Liver (tissue), 9 donors: ENCODE measurements around the gene NXT1. TPM values are rescaled to one million over a fixed set of nuclear protein-coding genes. Genes with fewer than 3 reads are reported as not detected.

ENCODE experiments used
- DNase-seq: peaks from one replicate; pipeline ENCODE4 v3.0.0-alpha.2; 2017; ENCODE audit warnings: low spot score
- H3K27ac ChIP-seq, 2 donors: one replicate each; pipeline ENCODE4 v1.7.0; 2013; ENCODE audit warnings: inconsistent platforms in 2 of 2, low read length in 2 of 2, control low read depth in 1 of 2, low read depth in 1 of 2, mild to moderate bottlenecking in 1 of 2
- H3K27me3 ChIP-seq, 4 donors: one replicate each; pipeline versions ENCODE4 v1.6.1 to v1.7.0; 2013; ENCODE audit warnings: low read length in 3 of 4, inconsistent platforms in 1 of 4, mild to moderate bottlenecking in 1 of 4, moderate library complexity in 1 of 4; ENCODE audit not compliant: control insufficient read depth in 4 of 4, insufficient read depth in 4 of 4
- H3K36me3 ChIP-seq, 4 donors: one replicate each; pipeline versions ENCODE4 v1.6.1 to v1.7.0; 2013; ENCODE audit warnings: low read length in 3 of 4, mild to moderate bottlenecking in 3 of 4, low read depth in 1 of 4, moderate library complexity in 1 of 4; ENCODE audit not compliant: control insufficient read depth in 4 of 4, insufficient read depth in 3 of 4
- H3K4me1 ChIP-seq, 4 donors: one replicate each; pipeline versions ENCODE4 v1.6.1 to v1.7.0; 2013; ENCODE audit warnings: low read length in 3 of 4, mild to moderate bottlenecking in 3 of 4, moderate library complexity in 1 of 4; ENCODE audit not compliant: control insufficient read depth in 4 of 4, insufficient read depth in 4 of 4
- H3K4me3 ChIP-seq, 3 donors: one replicate each; pipeline versions ENCODE4 v1.6.1 to v1.7.0; 2013; ENCODE audit warnings: low read length in 3 of 3, control low read depth in 1 of 3, low read depth in 1 of 3, mild to moderate bottlenecking in 1 of 3
- H3K9ac ChIP-seq, 2 donors: one replicate each; pipeline ENCODE4 v1.7.0; 2013; ENCODE audit warnings: low read length in 2 of 2, mild to moderate bottlenecking in 2 of 2, moderate library complexity in 2 of 2, control low read depth in 1 of 2, low read depth in 1 of 2
- H3K9me3 ChIP-seq, 4 donors: one replicate each; pipeline versions ENCODE4 v1.6.1 to v1.7.0; 2013; ENCODE audit warnings: low read length in 3 of 4; ENCODE audit not compliant: control insufficient read depth in 4 of 4
- EGR1 ChIP-seq, 2 donors: IDR thresholded peaks; 2 replicates each; pipeline ENCODE4 v1.6.1; 2016 to 2018; ENCODE audit warnings: antibody characterized with exemption in 2 of 2, low read depth in 2 of 2
- FOXA1 ChIP-seq: IDR thresholded peaks from 2 replicates; pipeline ENCODE4 v1.6.1; 2016; ENCODE audit warnings: antibody characterized with exemption
- FOXA2 ChIP-seq: IDR thresholded peaks from 2 replicates; pipeline ENCODE4 v1.6.1; 2016; ENCODE audit warnings: antibody characterized with exemption
- GABPA ChIP-seq, 2 donors: IDR thresholded peaks in 1 of 2; conservative IDR thresholded peaks in 1 of 2; 2 replicates each; pipeline ENCODE4 v1.6.1; 2016; ENCODE audit warnings: antibody characterized with exemption in 2 of 2, mild to moderate bottlenecking in 1 of 2, moderate library complexity in 1 of 2
- HNF4A ChIP-seq, 2 donors: conservative IDR thresholded peaks; 2 replicates each; pipeline ENCODE4 v1.6.1; 2016; ENCODE audit warnings: antibody characterized with exemption in 2 of 2, mild to moderate bottlenecking in 2 of 2
- HNF4G ChIP-seq: IDR thresholded peaks from 2 replicates; pipeline ENCODE4 v1.6.1; 2016; ENCODE audit warnings: antibody characterized with exemption
- JUND ChIP-seq, 2 donors: IDR thresholded peaks; 2 replicates each; pipeline ENCODE4 v1.6.1; 2016; ENCODE audit warnings: antibody characterized with exemption in 2 of 2
- NR2F2 ChIP-seq: IDR thresholded peaks from 2 replicates; pipeline ENCODE4 v1.6.1; 2016; ENCODE audit warnings: antibody characterized with exemption
- RAD21 ChIP-seq, 2 donors: IDR thresholded peaks; 2 replicates each; pipeline ENCODE4 v1.6.1; 2016; ENCODE audit warnings: antibody characterized with exemption in 2 of 2, mild to moderate bottlenecking in 2 of 2
- REST ChIP-seq: IDR thresholded peaks from 2 replicates; pipeline ENCODE4 v1.6.1; 2016; ENCODE audit warnings: antibody characterized with exemption, mild to moderate bottlenecking
- RXRA ChIP-seq, 2 donors: IDR thresholded peaks; 2 replicates each; pipeline ENCODE4 v1.6.1; 2017 to 2018; ENCODE audit warnings: antibody characterized with exemption in 2 of 2, mild to moderate bottlenecking in 1 of 2
- SP1 ChIP-seq: IDR thresholded peaks from 2 replicates; pipeline ENCODE4 v1.6.1; 2018; ENCODE audit warnings: antibody characterized with exemption, mild to moderate bottlenecking
- TAF1 ChIP-seq: conservative IDR thresholded peaks from 2 replicates; pipeline ENCODE4 v1.6.1; 2016; ENCODE audit warnings: antibody characterized with exemption, mild to moderate bottlenecking
- YY1 ChIP-seq: IDR thresholded peaks from 2 replicates; pipeline ENCODE4 v1.6.1; 2016; ENCODE audit warnings: antibody characterized with exemption, mild to moderate bottlenecking
- ZBTB33 ChIP-seq: IDR thresholded peaks from 2 replicates; pipeline ENCODE4 v1.6.1; 2016; ENCODE audit warnings: antibody characterized with exemption
- WGBS: extraction: QIAGEN DNeasy Blood & Tissue Kit; methylation state at CpG from one replicate; pipeline ENCODE4 v1.1.7; 2013; 5-methylcytosine and 5-hydroxymethylcytosine counted together
- polyA plus RNA-seq, 2 donors: library from polyadenylated mRNA; stranded (reverse) in 1 of 2; unstranded in 1 of 2; fragments of 200-250 nt in 1 of 2; fragments of >200 nt in 1 of 2; fragmentation: Nextera tagmentation in 1 of 2; extraction: Ambion mirVana in 1 of 2; gene quantifications; one replicate each; pipeline versions ENCODE4 v1.2.1 to v1.2.3, GENCODE V29; 2013 to 2015
- total RNA-seq, 2 donors: library from RNA; depleted of rRNA; stranded (reverse); fragments of >200 nt; gene quantifications; one replicate each; pipeline ENCODE4 v1.2.3, GENCODE V29; 2014
- TF ChIP-seq, protein P1 (sequence below): IDR thresholded peaks from 2 replicates; pipeline ENCODE4 v1.6.1; 2016; ENCODE audit warnings: antibody characterized with exemption
- TF ChIP-seq, protein P2 (sequence below): IDR thresholded peaks from 2 replicates; pipeline ENCODE4 v1.6.1; 2016; ENCODE audit warnings: antibody characterized with exemption
- TF ChIP-seq, protein P3 (sequence below): fragments of 150-350 bp; IDR thresholded peaks from 2 replicates; pipeline ENCODE4 v1.5.1; 2017; ENCODE audit warnings: improper control_type of control experiment, low read depth, low read length; ENCODE audit not compliant: missing input control
- donor health status: healthy.
- donor health status: healthy.
- donor health status: healthy.
- donor health status: healthy.
- donor health status: healthy.

Gene NXT1
- total and polyA plus RNA-seq, 4 donors = 5.7 to 9.6 (median 8.8) TPM

- H3K4me1 ChIP-seq = peaks cover 1 to 4% (median 3%) of the 10 kb centered on the region in 4 donors
- H3K9me3 ChIP-seq = no peaks in the 10 kb centered on the region
- WGBS = 72% methylated on average over 5 of the region's 5 CpGs
- no peaks in the 10 kb centered on the region for H3K27me3 ChIP-seq
- H3K4me3 ChIP-seq = no peak overlapping the region
- H3K27ac ChIP-seq = no peak overlapping the region
- no peak overlapping the region for H3K9ac ChIP-seq
- no peak for TF ChIP-seq NR2F2
- TF ChIP-seq, protein P1, sequence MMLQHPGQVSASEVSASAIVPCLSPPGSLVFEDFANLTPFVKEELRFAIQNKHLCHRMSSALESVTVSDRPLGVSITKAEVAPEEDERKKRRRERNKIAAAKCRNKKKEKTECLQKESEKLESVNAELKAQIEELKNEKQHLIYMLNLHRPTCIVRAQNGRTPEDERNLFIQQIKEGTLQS = no peak
- no peak for TF ChIP-seq JUND (IDR thresholded peaks at IDR 0.05)
- H3K36me3 ChIP-seq = no peaks in the 10 kb centered on the region
- DNase-seq = no peak
Measured at GRCh38 chr20:23344336-23344735, 6.3 kb upstream of the NXT1 start.

GRCh38 chr20:23346002-23346401 is 4.6 kb upstream of the NXT1 start:
- H3K4me1 ChIP-seq = peaks cover 3 to 7% (median 5%) of the 10 kb centered on the region in 4 donors
- no peak for DNase-seq
- TF ChIP-seq REST = no peak
- no peak for TF ChIP-seq JUND (IDR thresholded peaks at IDR 0.05)
- TF ChIP-seq, protein P2, sequence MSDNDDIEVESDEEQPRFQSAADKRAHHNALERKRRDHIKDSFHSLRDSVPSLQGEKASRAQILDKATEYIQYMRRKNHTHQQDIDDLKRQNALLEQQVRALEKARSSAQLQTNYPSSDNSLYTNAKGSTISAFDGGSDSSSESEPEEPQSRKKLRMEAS = no peak
- no peak for TF ChIP-seq YY1
- TF ChIP-seq HNF4G = no peak
- no peak for TF ChIP-seq EGR1 (IDR thresholded peaks at IDR 0.05; ENCODE audit: low read depth in 2 of 2)
- TF ChIP-seq RAD21 (IDR thresholded peaks at IDR 0.05) = no peak
- TF ChIP-seq SP1 = no peak
- TF ChIP-seq HNF4A (conservative IDR thresholded peaks at IDR 0.05) = no peak
- TF ChIP-seq FOXA1 = no peak
- no peak for TF ChIP-seq FOXA2
- TF ChIP-seq ZBTB33 = no peak
- TF ChIP-seq RXRA (IDR thresholded peaks at IDR 0.05) = no peak
- TF ChIP-seq GABPA (IDR thresholded peaks at IDR 0.05 in 1 of 2, conservative IDR thresholded peaks at IDR 0.05 in 1 of 2) = no peak
- TF ChIP-seq, protein P1 = no peak
- TF ChIP-seq TAF1 = no peak
- TF ChIP-seq NR2F2 = no peak
- TF ChIP-seq, protein P3, sequence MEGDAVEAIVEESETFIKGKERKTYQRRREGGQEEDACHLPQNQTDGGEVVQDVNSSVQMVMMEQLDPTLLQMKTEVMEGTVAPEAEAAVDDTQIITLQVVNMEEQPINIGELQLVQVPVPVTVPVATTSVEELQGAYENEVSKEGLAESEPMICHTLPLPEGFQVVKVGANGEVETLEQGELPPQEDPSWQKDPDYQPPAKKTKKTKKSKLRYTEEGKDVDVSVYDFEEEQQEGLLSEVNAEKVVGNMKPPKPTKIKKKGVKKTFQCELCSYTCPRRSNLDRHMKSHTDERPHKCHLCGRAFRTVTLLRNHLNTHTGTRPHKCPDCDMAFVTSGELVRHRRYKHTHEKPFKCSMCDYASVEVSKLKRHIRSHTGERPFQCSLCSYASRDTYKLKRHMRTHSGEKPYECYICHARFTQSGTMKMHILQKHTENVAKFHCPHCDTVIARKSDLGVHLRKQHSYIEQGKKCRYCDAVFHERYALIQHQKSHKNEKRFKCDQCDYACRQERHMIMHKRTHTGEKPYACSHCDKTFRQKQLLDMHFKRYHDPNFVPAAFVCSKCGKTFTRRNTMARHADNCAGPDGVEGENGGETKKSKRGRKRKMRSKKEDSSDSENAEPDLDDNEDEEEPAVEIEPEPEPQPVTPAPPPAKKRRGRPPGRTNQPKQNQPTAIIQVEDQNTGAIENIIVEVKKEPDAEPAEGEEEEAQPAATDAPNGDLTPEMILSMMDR = no peak
- H3K9ac ChIP-seq = no peak overlapping the region
- no peaks in the 10 kb centered on the region for H3K27me3 ChIP-seq
- no peaks in the 10 kb centered on the region for H3K9me3 ChIP-seq
- H3K36me3 ChIP-seq = no peaks in the 10 kb centered on the region
- H3K27ac ChIP-seq = no peak overlapping the region
- 89% methylated on average over 4 of the region's 4 CpGs for WGBS
- no peak overlapping the region for H3K4me3 ChIP-seq
